PC-9 (cell line): ENCODE measurements around the gene GTF2IRD1. TPM values are rescaled to one million over a fixed set of nuclear protein-coding genes. Genes with fewer than 3 reads are reported as not detected.

Experiments
- Bru-seq: library from RNA; stranded (reverse); fragments of 400-500 nt; gene quantifications from one replicate; lab custom pipeline; 2021; lab: Mats Ljungman, UMichigan
- BruChase-seq, 2 experiments: library from RNA; stranded (reverse); fragments of 400-500 nt; gene quantifications; one replicate each; lab custom pipeline; 2021; lab: Mats Ljungman, UMichigan
- BruUV-seq: library from RNA; stranded (reverse); fragments of 400-500 nt; replicated peaks from 2 replicates; lab custom pipeline; 2021; lab: Mats Ljungman, UMichigan
- CTCF ChIA-PET: fragments of 300-600 bp; sonication (Branson Sonifier 250); formaldehyde crosslinking; loops from one replicate; lab custom pipeline; 2022; ENCODE audit warnings: antibody characterized with exemption; lab: Charles Lee
- POLR2A ChIA-PET: fragments of 300-600 bp; sonication (Branson Sonifier 250); formaldehyde crosslinking; loops from one replicate; lab custom pipeline; 2022; ENCODE audit warnings: antibody characterized with exemption; ENCODE audit not compliant: unreplicated experiment; lab: Charles Lee
- DNase-seq, 2 experiments: peaks; one replicate each; pipeline versions ENCODE4 v3.0.0 to v3.0.0-alpha.2; 2015 to 2022; ENCODE audit warnings: mixed read lengths in 1 of 2
- H2AFZ ChIP-seq: fragments of 200-600 bp; sonication (generic); 2 replicates; pipeline ENCODE4 v1.8.1; 2017; ENCODE audit warnings: antibody characterized with exemption
- H3F3A ChIP-seq: fragments of 200-600 bp; sonication (generic); 2 replicates; pipeline ENCODE4 v1.8.1; 2017; ENCODE audit warnings: antibody characterized with exemption, mild to moderate bottlenecking, low read depth; ENCODE audit not compliant: insufficient read depth
- H3K27ac ChIP-seq: fragments of 200-600 bp; sonication (generic); 2 replicates; pipeline ENCODE4 v1.6.1; 2016; ENCODE audit warnings: mixed run types
- H3K27me3 ChIP-seq: fragments of 200-600 bp; sonication (generic); 2 replicates; pipeline ENCODE4 v1.6.1; 2016; ENCODE audit warnings: low read depth, mixed run types; ENCODE audit not compliant: insufficient read depth
- H3K36me3 ChIP-seq: fragments of 200-600 bp; sonication (generic); 2 replicates; pipeline ENCODE4 v1.6.1; 2016; ENCODE audit warnings: low read depth, mixed run types
- H3K4me1 ChIP-seq: fragments of 200-600 bp; sonication (generic); replicated peaks from 2 replicates; pipeline ENCODE4 v1.6.1; 2016; ENCODE audit warnings: mixed run types; ENCODE audit not compliant: insufficient read depth
- H3K4me2 ChIP-seq: fragments of 200-600 bp; sonication (generic); 2 replicates; pipeline ENCODE4 v1.6.1; 2017; ENCODE audit warnings: mixed run types
- H3K4me3 ChIP-seq: fragments of 200-600 bp; sonication (generic); 2 replicates; pipeline ENCODE4 v1.6.1; 2016; ENCODE audit warnings: mixed run types
- H3K79me2 ChIP-seq: fragments of 200-600 bp; sonication (generic); 2 replicates; pipeline ENCODE4 v1.6.1; 2017; ENCODE audit warnings: low read depth, mixed run types
- H3K9me2 ChIP-seq: fragments of 200-600 bp; sonication (generic); 2 replicates; pipeline ENCODE4 v1.8.1; 2017; ENCODE audit warnings: mild to moderate bottlenecking; ENCODE audit not compliant: insufficient read depth
- H3K9me3 ChIP-seq: fragments of 200-600 bp; sonication (generic); 2 replicates; pipeline ENCODE4 v1.8.1; 2016; ENCODE audit warnings: low read depth; ENCODE audit not compliant: insufficient read depth
- H4K20me1 ChIP-seq: fragments of 200-600 bp; sonication (generic); 2 replicates; pipeline ENCODE4 v1.8.1; 2017; ENCODE audit not compliant: insufficient read depth
- CTCF ChIP-seq: fragments of 200-600 bp; sonication (generic); conservative IDR thresholded peaks from 2 replicates; pipeline ENCODE4 v1.6.1; 2017; ENCODE audit warnings: mixed run types, antibody characterized with exemption, mild to moderate bottlenecking, moderate library complexity
- EZH2 ChIP-seq: fragments of 200-600 bp; sonication (generic); IDR thresholded peaks from 2 replicates; pipeline ENCODE4 v1.8.0; 2017; ENCODE audit warnings: antibody characterized with exemption, low read depth
- intact Hi-C: fragments of 100-400 bp; cut with micrococcal nuclease; formaldehyde crosslinking; loops from one replicate; pipeline ENCODE4 v1.10.0; 2022; ENCODE audit not compliant: unreplicated experiment
- long read RNA-seq: library from polyadenylated mRNA; stranded (forward); transcript quantifications from one replicate; pipeline ENCODE4 v2.0.0, GENCODE V29; 2022
- total RNA-seq: library from RNA; stranded (reverse); gene quantifications from 2 replicates; pipeline ENCODE4 v1.2.3, GENCODE V29; 2021

The GTF2IRD1 gene
- total RNA-seq (44.0 and 46.7 TPM in 2 replicates), Bru-seq, nascent RNA (percentile 71 among the genes with signal in this experiment), BruChase-seq, experiment 1, labeled RNA remaining after a 2-hour chase (percentile 68 among the genes with signal in this experiment), BruChase-seq, experiment 2, labeled RNA remaining after a 6-hour chase (percentile 74 among the genes with signal in this experiment)
- long read RNA-seq, partial matches to known transcripts = 20 of 41 reads
- long read RNA-seq, other reads (novel, unspliced or antisense) = 14 of 41 reads

GRCh38 chr7:74453322-74454011 is at the start of gene GTF2IRD1:
Gene GTF2IRD1 (plus strand): TSS chr7:74453906. CDS start chr7:74508081, 54,175 bp downstream.
- H3K36me3 ChIP-seq = no peaks in the 10 kb centered on the region
- peak within 1 kb of the TSS; percentile 76 for H3K4me2 ChIP-seq
- peaks cover 25% of the 10 kb centered on the region for H3K79me2 ChIP-seq
- intact Hi-C loops = loop anchor here (2.0 to 5.0 kb wide), 2 partner anchors 29 to 184 kb away; no protein-coding TSS in a partner anchor
- no peaks in the 10 kb centered on the region for H4K20me1 ChIP-seq
- no peak within 1 kb of the TSS for H2AFZ ChIP-seq
- no peaks in the 10 kb centered on the region for H3K9me2 ChIP-seq
- H3K4me1 ChIP-seq = peaks cover 7% of the 10 kb centered on the region
- ChIA-PET CTCF (no interaction called here), POLR2A (no interaction called here)
- H3F3A ChIP-seq = peaks cover 14% of the 10 kb centered on the region
- peak in 1 of 2 experiments; percentile 62 for DNase-seq
- no peaks in the 10 kb centered on the region for H3K9me3 ChIP-seq
- no peak for TF ChIP-seq CTCF
- no peak for TF ChIP-seq EZH2
- no peaks in the 10 kb centered on the region for H3K27me3 ChIP-seq
- peak within 1 kb of the TSS; percentile 59 for H3K4me3 ChIP-seq
- peak within 1 kb of the TSS; percentile 91 for H3K27ac ChIP-seq
- BruUV-seq = no TSS peak

- ChIA-PET POLR2A (no interaction called here), CTCF (no interaction called here)
- Histone ChIP-seq H3K4me1 (no peaks in the 10 kb centered on the region), H3K79me2 (no peaks in the 10 kb centered on the region), H3F3A (peaks cover 12% of the 10 kb centered on the region; the same call in 1 of the 2 replicates), H2AFZ (no peak overlapping the region), H3K27me3 (no peaks in the 10 kb centered on the region), H3K4me2 (no peak overlapping the region), H4K20me1 (no peaks in the 10 kb centered on the region), H3K4me3 (no peak overlapping the region), H3K9me3 (no peaks in the 10 kb centered on the region), H3K36me3 (no peaks in the 10 kb centered on the region), H3K9me2 (no peaks in the 10 kb centered on the region), H3K27ac (no peak overlapping the region)
- DNase-seq = no peak
- intact Hi-C loops = loop anchor here (5.0 kb wide), 1 partner anchor 337 kb away; no protein-coding TSS in a partner anchor
- BruUV-seq = no TSS peak
- TF ChIP-seq CTCF (no peak), EZH2 (no peak)
These were observed 49.4 kb upstream of the GTF2IRD1 start for GRCh38 chr7:74404388-74404700.

DNA sequence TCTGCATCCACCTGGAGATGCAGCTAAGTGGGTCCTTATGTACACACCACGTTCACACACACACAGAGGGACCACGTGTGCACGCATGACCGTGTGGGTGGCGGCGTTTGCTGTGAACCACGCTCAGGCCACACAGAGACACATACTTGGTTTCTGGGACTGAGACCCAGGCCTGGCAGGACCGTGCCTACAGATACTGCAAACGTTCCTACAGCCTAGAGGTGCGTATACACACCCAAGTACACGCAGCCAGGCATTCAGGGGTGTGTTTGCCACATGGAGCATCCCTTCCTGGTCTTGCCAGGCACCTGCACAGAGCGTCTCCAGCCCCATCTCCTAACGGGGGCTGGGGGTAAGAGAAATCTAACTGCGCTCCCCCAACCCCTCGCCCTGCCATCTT is 49.0 kb upstream of the GTF2IRD1 start:
- CTCF ChIA-PET = interaction anchor here (1.8 kb wide), 1 partner anchor 162 kb away, joined by 6 read pairs; no protein-coding TSS in a partner anchor
- intact Hi-C loops = loop anchor here (5.0 kb wide), 1 partner anchor 337 kb away; no protein-coding TSS in a partner anchor

More for the DNA sequence above, 49.0 kb upstream of the GTF2IRD1 start:
- no peaks in the 10 kb centered on the region for H3K9me3 ChIP-seq
- no peak for DNase-seq
- no peak overlapping the region for H2AFZ ChIP-seq
- no TSS peak for BruUV-seq
- H3K36me3 ChIP-seq = no peaks in the 10 kb centered on the region
- H3K9me2 ChIP-seq = no peaks in the 10 kb centered on the region
- no peak overlapping the region for H3K27ac ChIP-seq
- peaks cover 12% of the 10 kb centered on the region; the same call in 1 of the 2 replicates for H3F3A ChIP-seq
- H3K27me3 ChIP-seq = no peaks in the 10 kb centered on the region
- H3K4me3 ChIP-seq = no peak overlapping the region
- H3K79me2 ChIP-seq = no peaks in the 10 kb centered on the region
- TF ChIP-seq EZH2 = no peak
- TF ChIP-seq CTCF = no peak
- no peaks in the 10 kb centered on the region for H3K4me1 ChIP-seq
- no peaks in the 10 kb centered on the region for H4K20me1 ChIP-seq
- H3K4me2 ChIP-seq = no peak overlapping the region
- POLR2A ChIA-PET = no interaction called here
